Right atrium auricular region (tissue), 2 donors: ENCODE measurements around the gene ARL9. TPM values are rescaled to one million over a fixed set of nuclear protein-coding genes. Genes with fewer than 3 reads are reported as not detected.
A peak's percentile ranks its signal among the peaks of the same experiment; 100 is the strongest.

Experiments
- DNase-seq: peaks from one replicate; pipeline ENCODE4 v3.0.0-alpha.2; 2019; ENCODE audit warnings: low spot score
- H3K27ac ChIP-seq, 2 donors: fragments of 200-600 bp; sonication (generic); 1 replicate in 1 of 2; 2 replicates in 1 of 2; pipeline ENCODE4 v1.5.1; 2016 to 2019
- H3K27me3 ChIP-seq, 2 donors: fragments of 200-600 bp; sonication (generic); one replicate each; pipeline versions ENCODE4 v1.5.1 to v1.6.0; 2017 to 2019
- H3K36me3 ChIP-seq: fragments of 200-600 bp; sonication (generic); one replicate; pipeline ENCODE4 v1.5.1; 2016
- H3K4me1 ChIP-seq, 2 donors: fragments of 200-600 bp; sonication (generic); one replicate each; pipeline versions ENCODE4 v1.5.1 to v1.6.0; 2017 to 2019
- H3K4me3 ChIP-seq, 2 donors: fragments of 200-600 bp; sonication (generic); 1 replicate in 1 of 2; 2 replicates in 1 of 2; pipeline ENCODE4 v1.5.1; 2017 to 2019; ENCODE audit warnings: mild to moderate bottlenecking in 1 of 2, moderate library complexity in 1 of 2
- H3K9me3 ChIP-seq, 2 donors: fragments of 200-600 bp; sonication (generic); one replicate each; pipeline ENCODE4 v1.5.1; 2019
- CTCF ChIP-seq, 2 donors: fragments of 200-600 bp; sonication (generic); IDR thresholded peaks; one replicate each; pipeline ENCODE4 v1.5.1; 2019; ENCODE audit warnings: antibody characterized with exemption in 2 of 2
- total RNA-seq, 2 donors: library from RNA; depleted of rRNA; stranded (reverse); fragments of >200 nt; gene quantifications; one replicate each; pipeline ENCODE4 v1.1.0, GENCODE V29; 2016

The ARL9 gene
- total RNA-seq, 2 donors from 2014 or later: not detected

- Histone ChIP-seq H3K9me3 (no peaks in the 10 kb centered on the region), H3K36me3 (no peaks in the 10 kb centered on the region), H3K27ac (no peak overlapping the region), H3K4me1 (peaks cover 0 to 12% of the 10 kb centered on the region in 2 donors), H3K4me3 (no peak overlapping the region), H3K27me3 (no peaks in the 10 kb centered on the region)
- no peak for DNase-seq
- no peak for TF ChIP-seq CTCF (IDR thresholded peaks at IDR 0.05)
Measured at GRCh38 chr4:56531823-56532222, 26.2 kb downstream of the ARL9 start.

GRCh38 chr4:56532239-56532638 lies 26.6 kb downstream of the ARL9 start:
- Histone ChIP-seq H3K27ac (no peak overlapping the region), H3K9me3 (no peaks in the 10 kb centered on the region), H3K4me1 (peaks cover 0 to 12% of the 10 kb centered on the region in 2 donors), H3K27me3 (no peaks in the 10 kb centered on the region), H3K36me3 (no peaks in the 10 kb centered on the region), H3K4me3 (no peak overlapping the region)
- TF ChIP-seq CTCF (IDR thresholded peaks at IDR 0.05): no peak
- DNase-seq: no peak

GRCh38 chr4:56535915-56536314 lies 30.3 kb downstream of the ARL9 start:
- no peak for DNase-seq
- Histone ChIP-seq H3K9me3 (no peaks in the 10 kb centered on the region), H3K27me3 (no peaks in the 10 kb centered on the region), H3K36me3 (no peaks in the 10 kb centered on the region), H3K4me3 (no peak overlapping the region), H3K4me1 (peaks cover 0 to 3% of the 10 kb centered on the region in 2 donors), H3K27ac (no peak overlapping the region)
- no peak for TF ChIP-seq CTCF (IDR thresholded peaks at IDR 0.05)

- DNase-seq: no peak
- H3K4me1 ChIP-seq: no peaks in the 10 kb centered on the region
- H3K4me3 ChIP-seq: no peak overlapping the region
- H3K9me3 ChIP-seq: no peaks in the 10 kb centered on the region
- H3K27ac ChIP-seq: no peak overlapping the region
- TF ChIP-seq CTCF (IDR thresholded peaks at IDR 0.05): no peak
- no peaks in the 10 kb centered on the region for H3K36me3 ChIP-seq
- no peaks in the 10 kb centered on the region for H3K27me3 ChIP-seq
Measured at GRCh38 chr4:56537147-56537546, 31.6 kb downstream of the ARL9 start.

- Histone ChIP-seq H3K36me3 (no peaks in the 10 kb centered on the region), H3K9me3 (no peaks in the 10 kb centered on the region), H3K4me1 (no peaks in the 10 kb centered on the region), H3K4me3 (no peak overlapping the region), H3K27ac (no peak overlapping the region), H3K27me3 (no peaks in the 10 kb centered on the region)
- no peak for DNase-seq
- no peak for TF ChIP-seq CTCF (IDR thresholded peaks at IDR 0.05)
Measured at GRCh38 chr4:56540826-56541225, 35.2 kb downstream of the ARL9 start.

GRCh38 chr4:56544573-56545131 lies 39.1 kb downstream of the ARL9 start:
- peak overlapping the region; percentile 17 to 39 for H3K4me3 ChIP-seq
- TF ChIP-seq CTCF (IDR thresholded peaks at IDR 0.05): peak; percentile 97 to 100
- peak; percentile 77 for DNase-seq
- H3K27ac ChIP-seq: no peak overlapping the region
- H3K9me3 ChIP-seq: no peaks in the 10 kb centered on the region
- H3K27me3 ChIP-seq: no peaks in the 10 kb centered on the region
- H3K4me1 ChIP-seq: no peaks in the 10 kb centered on the region
- H3K36me3 ChIP-seq: no peaks in the 10 kb centered on the region
